ENCODE measurements around the gene UCK1.
A peak's percentile ranks its signal among the peaks of the same experiment; 100 is the strongest.

Gene UCK1
- 9.0 to 30.0 (median 19.8) reads per million in 18 experiments for total RNA-seq

GRCh38 chr9:131530920-131531832 lies at the start of gene UCK1:
TSS of gene UCK1 (minus strand) at chr9:131531263. CDS start at chr9:131531174, 89 bp downstream.
- peak; percentile 82 to 83 for DNase-seq

GRCh38 chr9:131580358-131580757 lies 49.3 kb upstream of the UCK1 start:
- DNase-seq = no peak

DNA sequence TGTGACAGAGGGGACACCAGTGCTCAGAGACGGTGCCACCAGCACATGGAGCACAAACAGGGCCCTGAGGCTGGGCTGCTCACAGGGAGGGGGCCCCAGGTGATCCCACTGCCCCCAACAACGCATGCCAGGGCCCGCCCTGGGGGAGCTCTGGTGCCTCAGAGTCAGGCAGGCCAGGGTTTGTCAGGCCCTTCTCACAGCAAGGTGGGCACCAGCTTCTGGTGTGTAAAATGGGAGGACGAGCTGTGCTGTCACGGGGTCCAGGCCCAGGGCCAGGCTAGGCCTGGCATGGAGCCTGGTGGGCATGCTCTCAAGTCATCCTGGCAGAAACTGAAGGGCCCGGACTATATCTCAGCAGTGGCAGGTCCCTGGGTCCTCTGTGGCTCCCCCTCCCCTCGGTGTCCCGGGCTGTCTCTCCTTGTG lies 48.7 kb upstream of the UCK1 start:
- DNase-seq = no peak

DNA sequence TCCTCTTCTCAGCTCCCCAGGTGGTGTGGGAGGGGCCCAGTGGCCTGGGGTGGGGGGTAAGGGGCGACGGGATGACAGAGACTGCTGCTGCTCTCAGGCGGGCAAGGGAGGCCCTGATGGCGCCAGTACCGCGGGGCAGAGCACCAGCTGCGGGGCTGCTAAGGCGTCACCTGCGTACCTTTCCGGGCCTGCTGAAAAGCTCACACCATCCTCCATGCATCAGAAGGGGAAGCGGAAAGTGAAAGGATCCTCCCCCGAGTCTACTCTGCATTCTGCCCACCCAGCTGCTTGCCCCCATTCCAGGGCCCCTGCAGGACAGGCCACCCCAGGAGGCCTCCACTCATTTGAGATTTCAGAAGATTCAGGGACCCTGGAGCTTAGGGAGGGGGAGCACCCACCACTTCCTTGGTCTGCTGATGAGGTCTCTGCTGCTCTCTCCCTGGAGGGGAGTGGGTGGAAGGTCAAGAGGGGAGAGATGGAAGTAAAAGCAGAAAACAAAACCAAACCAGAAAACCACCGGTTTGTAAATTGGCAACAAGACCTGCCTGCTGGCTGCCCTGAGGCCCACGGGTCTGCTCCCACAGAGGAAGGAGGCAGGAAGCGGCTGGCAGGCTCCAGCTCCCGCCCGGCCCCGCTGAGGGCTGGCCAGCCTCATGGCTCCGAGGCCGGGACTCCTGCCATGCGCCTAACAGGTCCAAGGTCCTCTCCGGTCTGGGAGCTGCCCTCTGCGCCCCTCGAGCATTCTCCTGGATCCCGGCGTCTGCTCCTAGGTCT lies 47.9 kb upstream of the UCK1 start:
- peak in 1 of 2 donors; percentile 47 for DNase-seq

DNA sequence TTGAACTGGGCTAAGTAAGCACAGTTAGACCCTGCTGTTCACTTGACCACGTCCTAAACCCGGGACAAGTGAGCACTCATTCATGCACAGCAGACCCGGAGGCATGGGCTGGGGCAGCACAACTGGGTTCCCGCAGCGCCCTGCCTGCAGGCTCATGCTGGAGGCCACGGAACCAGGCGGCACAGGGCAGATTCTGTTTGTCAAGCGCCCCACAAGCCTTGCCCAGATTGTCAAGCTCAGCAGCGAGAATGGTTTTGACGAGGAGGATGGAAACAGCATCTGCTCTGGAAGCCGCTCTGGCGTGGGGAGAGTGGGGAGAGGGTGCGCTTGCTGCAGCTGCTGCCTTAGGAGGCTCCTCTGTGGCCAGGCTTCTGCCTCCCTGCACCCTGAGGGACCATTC lies 47.0 kb upstream of the UCK1 start:
- no peak for DNase-seq

DNA sequence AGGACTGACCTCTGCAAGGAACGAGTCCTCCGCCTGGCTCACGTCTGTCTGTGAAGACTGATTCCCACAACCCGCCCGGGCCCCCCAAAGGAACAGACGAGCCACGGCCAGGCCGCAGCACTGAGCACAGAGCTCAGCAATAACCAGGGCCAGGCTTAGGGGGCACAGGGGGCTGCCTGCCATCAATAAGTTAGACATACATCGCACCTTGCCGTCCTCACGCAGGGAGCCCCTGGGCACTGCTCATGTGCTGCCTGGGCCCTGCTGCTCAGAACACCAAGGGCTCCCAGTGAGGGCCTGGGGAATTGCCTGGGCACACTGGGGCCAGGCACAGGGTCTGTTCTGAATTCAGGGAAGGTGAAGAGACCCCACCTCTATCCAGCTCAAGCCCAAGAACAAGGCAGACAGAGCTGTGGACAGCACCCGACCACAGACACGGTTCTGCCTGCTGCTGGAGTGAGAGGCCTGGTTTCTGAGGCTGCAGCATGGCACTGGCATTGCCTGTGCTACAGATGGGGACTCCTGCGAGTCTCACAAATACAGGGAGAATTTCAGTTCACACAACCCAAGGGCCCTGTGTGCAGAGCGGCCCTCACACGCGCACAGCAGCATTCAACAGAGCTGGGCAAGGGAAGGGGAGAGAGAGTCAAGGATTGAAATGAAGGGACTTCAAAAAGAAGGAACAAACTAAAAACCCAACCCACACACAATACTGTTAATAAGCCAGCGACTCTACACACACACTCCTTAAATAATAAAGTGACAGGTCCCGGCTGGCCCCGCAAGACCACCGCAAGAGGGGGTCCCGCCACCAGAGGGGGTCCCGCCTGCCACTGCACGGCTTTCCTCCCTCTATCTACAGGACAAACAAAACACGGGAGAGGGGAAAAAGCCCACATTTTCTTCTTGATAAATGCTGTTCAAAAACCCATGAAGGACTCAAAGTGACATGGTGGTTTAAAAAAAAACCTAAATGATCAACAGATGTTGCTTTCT lies 46.2 kb upstream of the UCK1 start:
- DNase-seq = no peak

GRCh38 chr9:131575946-131576853 lies 45.1 kb upstream of the UCK1 start:
- DNase-seq = no peak

DNA sequence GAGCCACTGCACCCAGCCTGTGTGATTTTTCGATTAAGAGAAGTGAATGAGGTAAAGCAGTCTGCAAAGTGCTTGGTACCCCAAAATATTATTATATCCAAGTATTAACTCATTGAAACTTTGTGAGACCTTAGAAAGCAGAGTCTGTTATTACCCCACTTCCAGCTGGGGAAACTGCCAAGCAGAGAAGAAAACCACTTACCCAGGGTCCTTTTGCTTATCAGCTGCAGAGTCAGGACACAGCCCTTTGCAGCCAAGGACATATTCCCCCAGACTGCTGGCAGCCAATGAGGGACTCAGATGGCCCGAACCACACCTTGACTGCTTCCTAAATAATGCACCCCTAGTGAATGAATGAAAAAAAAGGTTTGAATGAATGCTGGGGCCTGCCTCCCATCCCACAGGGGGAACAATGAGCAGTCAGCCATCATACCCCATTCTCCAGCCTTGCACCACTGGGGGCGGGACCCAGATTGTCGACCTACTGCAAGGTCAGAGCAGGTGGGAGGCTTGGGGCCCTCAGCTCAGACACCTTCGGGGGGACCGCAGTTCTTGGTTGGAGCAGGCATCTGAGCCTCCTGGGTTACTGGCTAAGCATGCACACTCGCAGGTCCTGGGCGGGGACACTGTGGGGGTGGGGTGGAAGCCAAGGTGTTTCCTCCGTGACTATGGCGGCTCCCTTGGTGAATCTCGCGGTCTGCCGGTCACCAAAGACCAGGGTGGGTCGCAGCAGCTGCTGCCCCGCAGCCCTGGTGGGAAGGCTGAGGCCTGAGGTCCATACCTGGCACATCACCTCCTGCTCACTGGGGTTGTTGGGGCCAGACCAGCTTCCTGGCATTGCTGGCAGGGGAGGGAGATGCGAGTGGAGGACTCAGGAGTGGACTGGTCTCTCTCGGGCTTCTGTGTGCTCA lies 43.9 kb upstream of the UCK1 start:
- no peak for DNase-seq

DNA sequence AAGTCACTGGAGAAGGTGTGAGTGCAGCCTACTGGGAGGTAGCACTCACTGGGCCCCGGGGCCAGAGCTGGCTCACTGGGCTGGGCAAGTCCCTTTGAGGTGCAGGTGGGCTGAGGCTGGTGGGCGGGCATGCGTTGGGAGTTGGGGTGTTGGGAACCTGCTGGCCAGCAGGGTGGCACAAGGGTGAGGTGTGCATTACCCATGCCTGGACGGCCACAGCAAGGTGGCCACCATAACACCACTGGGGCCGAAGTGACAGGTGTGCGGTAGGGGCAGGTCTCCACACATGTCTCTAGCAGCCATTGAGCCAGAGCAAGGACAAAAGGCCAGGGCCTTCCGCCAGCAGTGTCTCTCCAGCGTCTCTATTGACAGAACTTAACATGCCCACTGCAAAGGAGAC lies 36.8 kb upstream of the UCK1 start:
- DNase-seq = no peak

- DNase-seq = no peak
Measured at GRCh38 chr9:131566158-131566557, 35.1 kb upstream of the UCK1 start.

DNA sequence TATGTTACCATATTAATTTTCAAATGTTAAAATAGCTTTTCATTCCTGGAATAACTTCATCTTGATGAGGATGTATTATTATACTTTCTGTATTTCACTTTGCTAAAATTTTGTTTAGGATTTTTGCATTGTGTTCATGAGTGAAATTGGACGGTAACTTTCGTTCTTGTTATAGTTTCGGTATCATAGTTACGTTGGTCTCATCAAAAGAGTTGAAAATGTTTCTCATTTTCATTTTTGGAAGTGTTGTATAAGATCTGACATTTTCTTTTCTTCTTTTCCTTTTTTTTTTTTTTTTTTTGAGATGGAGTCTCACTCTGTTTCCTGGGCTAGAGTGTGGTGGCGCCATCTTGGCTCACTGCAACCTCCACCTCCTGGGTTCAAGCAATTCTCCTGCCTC lies 34.3 kb upstream of the UCK1 start:
- DNase-seq = no peak

GRCh38 chr9:131562032-131562959 lies 31.2 kb upstream of the UCK1 start:
- DNase-seq = no peak

- DNase-seq = peak; percentile 47 to 73
Measured at GRCh38 chr9:131559421-131560000, 28.4 kb upstream of the UCK1 start.

- DNase-seq = no peak
Measured at GRCh38 chr9:131557855-131558548, 26.9 kb upstream of the UCK1 start.

DNA sequence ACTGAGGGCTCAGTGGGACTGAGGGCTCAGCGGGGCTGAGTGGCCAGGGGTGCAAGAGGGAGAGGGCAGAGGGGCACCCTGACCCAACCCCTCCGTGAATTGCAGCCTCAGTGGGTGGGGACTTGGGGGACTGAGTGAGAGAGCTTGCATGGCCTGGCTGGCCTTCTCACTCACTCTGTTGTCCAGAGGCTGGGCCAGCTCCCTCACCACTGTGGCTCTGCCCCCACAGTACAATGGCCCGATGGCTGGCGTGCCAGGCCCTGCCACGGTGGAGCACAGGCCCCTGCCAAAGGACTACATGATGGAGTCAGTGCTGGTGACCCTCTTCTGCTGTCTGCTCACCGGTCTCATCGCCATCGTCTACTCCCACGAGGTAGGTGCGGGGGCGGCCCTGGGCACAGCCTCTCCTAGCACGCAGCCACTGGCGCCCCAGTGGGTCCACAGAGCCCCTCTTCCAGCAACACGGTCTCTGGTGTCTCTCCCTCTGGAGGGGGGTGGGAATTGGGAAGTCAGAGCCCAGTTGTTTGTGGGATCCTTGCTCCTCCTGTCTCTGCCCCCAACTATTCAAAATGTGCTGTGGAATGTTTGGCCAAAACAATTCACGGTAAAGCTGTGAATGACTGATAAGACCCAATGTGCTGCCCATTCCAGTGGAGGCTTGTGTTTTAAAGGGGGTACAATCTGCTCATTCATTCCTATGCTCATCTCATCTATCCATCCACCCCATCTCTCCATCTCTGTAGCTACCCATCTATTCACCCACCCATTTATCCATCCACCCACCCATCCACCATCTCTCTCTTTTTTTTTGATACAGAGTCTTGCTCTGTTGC lies 25.0 kb upstream of the UCK1 start:
- no peak for DNase-seq

DNA sequence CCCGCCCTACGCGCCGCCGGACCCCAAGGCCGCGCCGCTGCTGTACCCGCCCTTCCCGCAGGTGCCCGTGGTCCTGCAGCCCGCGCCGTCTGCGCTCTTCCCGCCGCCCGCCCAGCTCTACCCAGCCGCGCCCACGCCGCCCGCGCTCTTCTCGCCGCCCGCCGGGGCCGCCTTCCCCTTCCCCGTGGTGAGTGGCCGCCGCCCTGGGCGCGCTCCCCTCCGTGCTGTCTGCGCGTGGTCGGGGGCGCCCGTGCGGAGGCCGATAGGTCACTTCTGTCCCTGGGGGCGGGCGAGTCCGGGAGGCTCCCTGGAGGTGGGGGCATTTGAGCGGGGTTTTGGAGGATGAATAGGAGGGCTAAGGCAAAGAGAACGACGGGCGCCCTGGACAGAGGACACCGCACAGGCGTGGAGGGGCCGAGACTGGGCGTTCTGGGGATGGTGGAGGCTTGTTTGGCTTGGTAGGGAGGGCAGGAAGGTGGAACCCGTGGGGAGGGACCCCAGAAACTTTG lies 23.8 kb upstream of the UCK1 start:
- DNase-seq = no peak

Measured in inflammatory macrophage (primary cell).